Spleen (tissue), 7 donors: ENCODE results near the gene BACH2.

Experiments used
- CTCF ChIP-seq, 11 experiments: fragments of 200-600 bp in 7 of 11; fragments of 450-650 bp in 4 of 11; sonication (generic) in 4 of 11; IDR thresholded peaks in 8 of 11; conservative IDR thresholded peaks in 3 of 11; 1 replicate in 7 of 11; 2 replicates in 4 of 11; pipeline versions ENCODE4 v1.4.0 to v1.8.0; 2016 to 2021; ENCODE audit warnings: antibody characterized with exemption in 11 of 11, inconsistent platforms in 4 of 11, mild to moderate bottlenecking in 1 of 11
- POLR2AphosphoS5 ChIP-seq, 3 donors: sonication (generic); formaldehyde crosslinking; IDR thresholded peaks; one replicate each; pipeline ENCODE4 v1.5.1; 2017; ENCODE audit warnings: antibody characterized with exemption in 3 of 3
- donor health status: DM: no; HTN: no; CAD: no; lungs with moderate emphysema.
- donor health status: DM: no; HTN: no; CAD: no.
- donor health status: DM: no; HTN: no; CAD: no.

GRCh38 chr6:90294989-90295853 is 1.4 kb downstream of the BACH2 start:
- TF ChIP-seq CTCF (IDR thresholded peaks at IDR 0.05 in 8 of 11, conservative IDR thresholded peaks at IDR 0.05 in 3 of 11) (peak in 4 of 11 experiments; percentile 7 to 18 (median 13)), POLR2AphosphoS5 (IDR thresholded peaks at IDR 0.05) (peak; percentile 49 to 80 (median 61))
